Loucy (cell line): ENCODE measurements around the gene SLAMF1.

ENCODE experiments used
- CTCF ChIP-seq: fragments of 200-600 bp; sonication (generic); conservative IDR thresholded peaks from 2 replicates; pipeline ENCODE4 v1.5.1; 2014; ENCODE audit warnings: mild to moderate bottlenecking, antibody characterized with exemption, low read length
- EZH2phosphoT487 ChIP-seq: fragments of 200-600 bp; IDR thresholded peaks from 2 replicates; pipeline ENCODE4 v1.6.1; 2018; ENCODE audit warnings: antibody characterized with exemption, mild to moderate bottlenecking, moderate library complexity, borderline replicate concordance

GRCh38 chr1:160623862-160624261 is 23.0 kb downstream of the SLAMF1 start:
- TF ChIP-seq CTCF (no peak), EZH2phosphoT487 (no peak)
